Measurements from ENCODE around the gene ST8SIA5. TPM values are rescaled to one million over a fixed set of nuclear protein-coding genes. Genes with fewer than 3 reads are reported as not detected.
"Not testable (repeated sequence)": the region's sequence is repeated elsewhere in the genome, so short reads cannot be mapped to it uniquely, and the experiment has no call there.

Gene ST8SIA5, protein sequence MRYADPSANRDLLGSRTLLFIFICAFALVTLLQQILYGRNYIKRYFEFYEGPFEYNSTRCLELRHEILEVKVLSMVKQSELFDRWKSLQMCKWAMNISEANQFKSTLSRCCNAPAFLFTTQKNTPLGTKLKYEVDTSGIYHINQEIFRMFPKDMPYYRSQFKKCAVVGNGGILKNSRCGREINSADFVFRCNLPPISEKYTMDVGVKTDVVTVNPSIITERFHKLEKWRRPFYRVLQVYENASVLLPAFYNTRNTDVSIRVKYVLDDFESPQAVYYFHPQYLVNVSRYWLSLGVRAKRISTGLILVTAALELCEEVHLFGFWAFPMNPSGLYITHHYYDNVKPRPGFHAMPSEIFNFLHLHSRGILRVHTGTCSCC
- total RNA-seq (2014; rRNA removed; shearing (Covaris generic)) (0.13 TPM in 1 of 2 replicates, not detected in the other), polyA plus RNA-seq (2016; fragmentation: Nextera tagmentation; extraction: Ambion mirVana) (not detected in 2 replicates)

DNA sequence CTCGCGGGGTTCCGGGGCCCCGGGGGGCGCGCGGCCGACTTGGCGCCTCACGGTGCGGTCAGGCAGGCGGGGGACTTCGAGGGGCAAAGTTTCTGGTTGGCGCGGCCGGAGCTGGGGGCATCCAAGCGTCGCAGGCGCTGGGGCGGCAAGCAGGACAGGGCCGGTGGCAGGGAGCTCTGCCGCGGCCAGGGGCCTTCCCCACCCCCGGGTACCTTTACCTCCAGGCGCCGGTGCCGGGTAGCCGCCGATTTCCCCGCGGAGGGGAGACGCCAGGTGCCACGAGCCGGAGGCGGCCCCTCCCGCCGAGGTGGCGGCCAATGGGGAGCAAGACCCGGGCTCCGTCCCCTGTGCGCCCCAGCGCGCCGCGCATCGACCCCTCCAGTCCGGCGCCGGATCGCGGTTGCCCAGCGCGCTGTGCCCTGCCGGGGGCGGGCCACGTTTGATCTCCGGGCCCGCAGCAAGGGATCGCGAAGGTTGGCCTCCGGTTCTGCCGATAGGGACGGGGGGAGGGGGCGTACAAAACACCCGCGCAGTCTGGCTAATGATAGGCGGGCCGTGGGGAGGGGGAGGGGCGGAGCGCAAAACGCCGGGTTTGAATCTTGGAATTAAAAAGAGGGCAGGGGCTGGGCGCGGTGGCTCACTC, at the start of gene ST8SIA5:
ST8SIA5 (minus strand) TSS at position 495 of the 643 bp plus-strand sequence. CDS start 545 bp downstream, outside the sequence.
- Histone ChIP-seq H3K9me2 (ENCODE audit: insufficient read depth) (no peaks in the 10 kb centered on the region), H3K79me2 (ENCODE audit: insufficient read depth) (no peaks in the 10 kb centered on the region), H2AFZ (peak within 1 kb of the TSS; percentile 52; the same call in 1 of the 2 replicates), H3K36me3 (ENCODE audit: low read depth) (no peaks in the 10 kb centered on the region), H3K4me1 (ENCODE audit: insufficient read depth) (no peaks in the 10 kb centered on the region), H3F3A (ENCODE audit: insufficient read depth) (no peaks in the 10 kb centered on the region), H3K9me3 (ENCODE audit: low read depth) (no peaks in the 10 kb centered on the region), H3K4me2 (ENCODE audit: unreplicated experiment) (peak within 1 kb of the TSS; percentile 76), H3K27ac (no peak within 1 kb of the TSS), H3K27me3 (replicated peaks; ENCODE audit: insufficient read depth) (peaks cover 75% of the 10 kb centered on the region), H3K4me3 (peak within 1 kb of the TSS; percentile 62), H3K9ac (no peak within 1 kb of the TSS), H4K20me1 (ENCODE audit: insufficient read depth) (no peaks in the 10 kb centered on the region)
- peak; percentile 18 for DNase-seq
- WGBS, 2 experiments (ENCODE audit: low coverage in 1 of 2, low lambda C conversion rate in 2 of 2, missing lambda C conversion rate in 2 of 2): 2 to 4% methylated on average over 49 to 57 of the region's 74 CpGs
- TF ChIP-seq EZH2 (IDR thresholded peaks at IDR 0.05; ENCODE audit: insufficient read depth, poor library complexity, severe bottlenecking) (no peak), EZH2phosphoT487 (IDR thresholded peaks at IDR 0.05; ENCODE audit: insufficient read depth, low read depth) (0 out of 2 replicates have a peak, but pooled peaks have one; percentile 49)
- in situ Hi-C loops (cut with MboI): no loop called here

DNA sequence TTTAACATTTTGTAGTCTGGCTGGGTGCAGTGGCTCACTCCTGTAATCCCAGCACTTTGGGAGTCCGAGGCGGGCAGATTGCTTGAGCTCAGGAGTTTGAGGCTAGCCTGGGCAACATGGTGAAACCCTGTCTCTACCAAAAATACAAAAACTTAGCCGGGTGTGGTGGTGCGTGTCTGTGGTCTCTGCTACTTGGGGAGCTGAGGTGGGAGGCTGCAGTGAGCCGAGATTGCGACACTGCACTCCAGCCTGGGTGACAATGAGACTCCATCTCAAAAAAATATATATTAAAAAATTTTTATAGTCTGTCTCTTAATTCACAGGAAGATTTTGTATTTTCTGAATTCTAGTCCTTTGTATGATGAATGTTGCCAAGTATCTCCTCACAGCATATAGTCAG, 39.1 kb upstream of the ST8SIA5 start:
- H3K27ac ChIP-seq; H3K79me2 ChIP-seq (ENCODE audit: insufficient read depth); H3K36me3 ChIP-seq (ENCODE audit: low read depth); H3K9me3 ChIP-seq (ENCODE audit: low read depth); in situ Hi-C loops (cut with MboI); H4K20me1 ChIP-seq (ENCODE audit: insufficient read depth); H3K27me3 ChIP-seq (replicated peaks; ENCODE audit: insufficient read depth); H3K4me3 ChIP-seq; H3K9ac ChIP-seq; H3K9me2 ChIP-seq (ENCODE audit: insufficient read depth); H3F3A ChIP-seq (ENCODE audit: insufficient read depth); H3K4me1 ChIP-seq (ENCODE audit: insufficient read depth); H2AFZ ChIP-seq; H3K4me2 ChIP-seq (ENCODE audit: unreplicated experiment); DNase-seq: not testable (repeated sequence)
- WGBS, 2 experiments (ENCODE audit: low coverage in 1 of 2, low lambda C conversion rate in 2 of 2, missing lambda C conversion rate in 2 of 2): 93 to 100% methylated on average over 6 of the region's 6 CpGs

DNA sequence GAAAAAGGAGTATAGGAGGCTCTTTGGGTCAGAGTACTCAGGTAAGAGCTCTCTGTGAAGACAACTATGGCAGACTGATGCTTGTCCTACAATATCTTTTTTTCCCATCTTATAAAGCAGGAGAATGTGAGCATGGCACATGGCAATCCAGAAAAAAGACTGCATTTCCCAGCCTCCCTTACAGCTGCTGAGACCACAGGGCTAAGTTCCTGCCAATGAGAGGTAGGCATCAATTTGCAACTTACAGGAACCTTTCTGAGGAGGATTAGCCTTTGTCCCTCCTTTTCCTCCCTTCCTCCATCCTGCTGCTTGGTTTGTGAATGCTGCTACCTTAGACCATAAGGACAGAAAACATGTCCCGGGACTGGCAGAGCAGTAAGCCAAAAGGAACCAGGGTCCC, 37.8 kb upstream of the ST8SIA5 start:
- H3K79me2 ChIP-seq (ENCODE audit: insufficient read depth): no peaks in the 10 kb centered on the region
- no peaks in the 10 kb centered on the region for H3K36me3 ChIP-seq (ENCODE audit: low read depth)

DNA sequence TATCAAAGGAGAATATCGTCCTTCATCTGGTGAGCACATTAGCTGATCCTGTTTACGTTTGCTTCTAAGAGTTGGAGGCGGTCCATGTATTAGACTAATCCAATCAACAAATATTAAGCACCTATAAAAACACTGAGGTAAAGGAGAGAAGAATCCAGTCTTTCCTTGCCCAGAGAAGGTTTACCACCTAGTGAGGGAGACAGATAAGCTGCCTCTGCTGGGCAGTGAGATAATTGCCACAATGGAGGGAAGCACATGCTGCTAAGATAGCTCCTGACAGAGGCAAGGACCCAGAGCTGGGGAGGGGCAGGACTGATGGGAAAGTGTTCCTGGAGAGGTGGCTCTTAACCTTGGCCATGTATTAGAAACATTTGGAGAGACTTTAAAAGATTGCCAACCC, 36.7 kb upstream of the ST8SIA5 start:
- no peak overlapping the region for H2AFZ ChIP-seq
- H4K20me1 ChIP-seq (ENCODE audit: insufficient read depth): no peaks in the 10 kb centered on the region
- no peaks in the 10 kb centered on the region for H3F3A ChIP-seq (ENCODE audit: insufficient read depth)
- no peak overlapping the region for H3K4me2 ChIP-seq (ENCODE audit: unreplicated experiment)
- 6 to 7% methylated on average over 3 of the region's 3 CpGs for WGBS, 2 experiments (ENCODE audit: low coverage in 1 of 2, low lambda C conversion rate in 2 of 2, missing lambda C conversion rate in 2 of 2)
- no peaks in the 10 kb centered on the region for H3K9me2 ChIP-seq (ENCODE audit: insufficient read depth)
- no peak overlapping the region for H3K9ac ChIP-seq
- H3K27me3 ChIP-seq (replicated peaks; ENCODE audit: insufficient read depth): no peaks in the 10 kb centered on the region
- no peaks in the 10 kb centered on the region for H3K36me3 ChIP-seq (ENCODE audit: low read depth)
- no peak overlapping the region for H3K4me3 ChIP-seq
- no peak overlapping the region for H3K27ac ChIP-seq
- no peak for DNase-seq
- H3K4me1 ChIP-seq (ENCODE audit: insufficient read depth): no peaks in the 10 kb centered on the region
- H3K9me3 ChIP-seq (ENCODE audit: low read depth): no peaks in the 10 kb centered on the region
- H3K79me2 ChIP-seq (ENCODE audit: insufficient read depth): no peaks in the 10 kb centered on the region
- in situ Hi-C loops (cut with MboI): no loop called here
- no peak for TF ChIP-seq EZH2 (IDR thresholded peaks at IDR 0.05; ENCODE audit: insufficient read depth, poor library complexity, severe bottlenecking)
- TF ChIP-seq EZH2phosphoT487 (IDR thresholded peaks at IDR 0.05; ENCODE audit: insufficient read depth, low read depth): no peak

More for the DNA sequence above, 37.8 kb upstream of the ST8SIA5 start:
- no peak overlapping the region for H3K4me2 ChIP-seq (ENCODE audit: unreplicated experiment)
- DNase-seq: no peak
- no peaks in the 10 kb centered on the region for H3F3A ChIP-seq (ENCODE audit: insufficient read depth)
- 79 to 82% methylated on average over 1 of the region's 1 CpG for WGBS, 2 experiments (ENCODE audit: low coverage in 1 of 2, low lambda C conversion rate in 2 of 2, missing lambda C conversion rate in 2 of 2)
- no peak overlapping the region for H3K9ac ChIP-seq
- no peak overlapping the region for H3K27ac ChIP-seq
- no peak overlapping the region for H2AFZ ChIP-seq
- no peaks in the 10 kb centered on the region for H3K27me3 ChIP-seq (replicated peaks; ENCODE audit: insufficient read depth)
- no peaks in the 10 kb centered on the region for H4K20me1 ChIP-seq (ENCODE audit: insufficient read depth)
- TF ChIP-seq EZH2phosphoT487 (IDR thresholded peaks at IDR 0.05; ENCODE audit: insufficient read depth, low read depth) (no peak), EZH2 (IDR thresholded peaks at IDR 0.05; ENCODE audit: insufficient read depth, poor library complexity, severe bottlenecking) (no peak)
- no peaks in the 10 kb centered on the region for H3K4me1 ChIP-seq (ENCODE audit: insufficient read depth)
- H3K4me3 ChIP-seq: no peak overlapping the region
- in situ Hi-C loops (cut with MboI): no loop called here
- H3K9me3 ChIP-seq (ENCODE audit: low read depth): no peaks in the 10 kb centered on the region
- no peaks in the 10 kb centered on the region for H3K9me2 ChIP-seq (ENCODE audit: insufficient read depth)

Measured in GM23248 (cell line).